Activated naive CD4-positive, alpha-beta T cell treated with anti-CD3 and anti-CD28 coated beads for 36 hours (primary cell): Measurements from ENCODE around the gene ARHGAP33. TPM values are rescaled to one million over a fixed set of nuclear protein-coding genes. Genes with fewer than 3 reads are reported as not detected.
"Not testable (repeated sequence)": the region's sequence is repeated elsewhere in the genome, so short reads cannot be mapped to it uniquely, and the experiment has no call there.

Experiments
- CTCF ChIA-PET: fragments of 350-600 bp; sonication (Branson Sonifier 250); formaldehyde crosslinking; loops from one replicate; lab custom pipeline; 2021; ENCODE audit warnings: antibody characterized with exemption; lab: Charles Lee
- DNase-seq: peaks from one replicate; pipeline ENCODE4 v3.0.0-alpha.2; 2020
- H3K27ac Mint-ChIP-seq: one replicate; pipeline ENCODE4 v1.8.0; 2021; ENCODE audit warnings: mild to moderate bottlenecking, mixed read lengths
- H3K27me3 Mint-ChIP-seq: one replicate; pipeline ENCODE4 v1.8.0; 2021; ENCODE audit warnings: low read depth, mixed read lengths
- H3K36me3 Mint-ChIP-seq: one replicate; pipeline ENCODE4 v1.8.0; 2021; ENCODE audit warnings: low read depth, mixed read lengths
- H3K4me1 Mint-ChIP-seq: one replicate; pipeline ENCODE4 v1.8.0; 2021; ENCODE audit warnings: low read depth, mixed read lengths
- H3K4me3 Mint-ChIP-seq: one replicate; pipeline ENCODE4 v1.8.0; 2021; ENCODE audit warnings: mild to moderate bottlenecking, moderate library complexity, mixed read lengths
- H3K9me3 Mint-ChIP-seq: one replicate; pipeline ENCODE4 v1.8.0; 2021; ENCODE audit warnings: mixed read lengths
- intact Hi-C: fragments of 100-400 bp; cut with micrococcal nuclease; formaldehyde crosslinking; loops from one replicate; pipeline ENCODE4 v1.15.1; 2023
- total RNA-seq, 2 experiments: library from RNA; stranded (reverse); gene quantifications; one replicate each; pipeline ENCODE4 v1.2.3, GENCODE V29; 2021

ARHGAP33 gene
- total RNA-seq, 2 experiments from 2014 or later = 49.5 to 61.6 TPM

DNA sequence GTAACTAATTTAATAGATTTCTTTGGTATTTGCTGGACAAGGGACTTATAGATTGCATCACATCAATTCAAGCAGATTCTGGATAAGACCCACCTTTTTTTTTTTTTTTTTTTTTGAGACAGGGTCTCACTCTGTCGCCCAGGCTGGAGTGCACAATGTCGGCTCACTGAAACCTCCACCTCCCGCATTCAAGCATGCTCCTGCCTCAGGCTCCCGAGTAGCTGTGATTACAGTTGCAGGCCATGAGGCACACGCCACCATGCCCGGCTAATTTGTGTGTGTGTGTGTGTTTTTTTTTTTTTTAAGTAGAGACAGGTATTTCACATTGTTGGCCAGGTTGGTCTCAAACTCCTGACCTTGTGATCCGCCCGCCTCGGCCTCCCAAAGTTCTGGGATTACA lies 41.5 kb downstream of the ARHGAP33 start:
- no peak for DNase-seq
- peaks cover 11% of the 10 kb centered on the region for H3K27me3 Mint-ChIP-seq
- no peak overlapping the region for H3K27ac Mint-ChIP-seq
- H3K4me3 Mint-ChIP-seq = no peak overlapping the region
- no peaks in the 10 kb centered on the region for H3K9me3 Mint-ChIP-seq
- CTCF ChIA-PET = interaction anchor here (1.5 kb wide), 1 partner anchor 122 kb away, joined by 3 read pairs; no protein-coding TSS in a partner anchor
- intact Hi-C loops = no loop called here
- no peaks in the 10 kb centered on the region for H3K36me3 Mint-ChIP-seq
- peaks cover 3% of the 10 kb centered on the region for H3K4me1 Mint-ChIP-seq

- H3K27me3 Mint-ChIP-seq = peaks cover 17% of the 10 kb centered on the region
- no peak overlapping the region for H3K4me3 Mint-ChIP-seq
- CTCF ChIA-PET = interaction anchor here (1.9 to 2.1 kb wide), 2 partner anchors 21 to 125 kb away, joined by 6 to 44 read pairs; no protein-coding TSS in a partner anchor
- no peaks in the 10 kb centered on the region for H3K36me3 Mint-ChIP-seq
- no peaks in the 10 kb centered on the region for H3K9me3 Mint-ChIP-seq
- no peak for DNase-seq
- H3K27ac Mint-ChIP-seq = no peak overlapping the region
- intact Hi-C loops = no loop called here
- peaks cover 3% of the 10 kb centered on the region for H3K4me1 Mint-ChIP-seq
These were observed 43.1 kb downstream of the ARHGAP33 start for GRCh38 chr19:35818445-35818844.

DNA sequence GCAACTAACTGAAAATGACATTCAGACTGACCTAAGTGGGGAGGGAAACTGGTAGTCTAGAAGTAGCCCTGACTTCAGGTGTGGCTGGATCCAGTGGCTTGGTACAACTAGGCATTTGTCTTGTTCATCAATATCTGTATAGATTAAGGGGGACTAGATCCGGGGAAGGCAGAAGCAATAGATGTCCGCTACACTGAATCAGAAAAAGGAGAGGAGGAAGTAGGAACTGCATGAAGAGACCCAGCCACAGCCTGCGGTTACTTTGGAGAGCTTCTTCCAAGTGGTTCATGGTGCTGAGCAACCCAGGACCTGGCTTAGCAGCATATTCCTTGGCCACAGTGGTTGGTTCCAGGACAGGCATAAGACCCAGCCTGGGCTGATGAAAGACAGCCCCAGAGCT lies 47.2 kb downstream of the ARHGAP33 start:
- CTCF ChIA-PET = interaction anchor here (0.6 kb wide), 1 partner anchor 497 kb away, joined by 3 read pairs; no protein-coding TSS in a partner anchor

GRCh38 chr19:35824150-35824549 lies 48.8 kb downstream of the ARHGAP33 start:
- no peaks in the 10 kb centered on the region for H3K9me3 Mint-ChIP-seq
- H3K27me3 Mint-ChIP-seq = peaks cover 22% of the 10 kb centered on the region
- H3K27ac Mint-ChIP-seq = no peak overlapping the region
- CTCF ChIA-PET = interaction anchor here (0.6 kb wide), 1 partner anchor 329 kb away, joined by 3 read pairs; no protein-coding TSS in a partner anchor
- no peak for DNase-seq
- H3K36me3 Mint-ChIP-seq = no peaks in the 10 kb centered on the region
- intact Hi-C loops = no loop called here
- H3K4me3 Mint-ChIP-seq = no peak overlapping the region
- H3K4me1 Mint-ChIP-seq = peaks cover 3% of the 10 kb centered on the region

More for the DNA sequence above, 47.2 kb downstream of the ARHGAP33 start:
- Mint-ChIP-seq H3K27ac (no peak overlapping the region), H3K4me3 (no peak overlapping the region), H3K9me3 (no peaks in the 10 kb centered on the region), H3K4me1 (peaks cover 3% of the 10 kb centered on the region), H3K36me3 (no peaks in the 10 kb centered on the region), H3K27me3 (peaks cover 17% of the 10 kb centered on the region)
- DNase-seq = no peak
- intact Hi-C loops = no loop called here

GRCh38 chr19:35828692-35829301 lies 53.4 kb downstream of the ARHGAP33 start:
- CTCF ChIA-PET = no interaction called here
- H3K36me3 Mint-ChIP-seq = no peaks in the 10 kb centered on the region
- DNase-seq = peak; percentile 76
- peaks cover 26% of the 10 kb centered on the region for H3K27me3 Mint-ChIP-seq
- H3K9me3 Mint-ChIP-seq = no peaks in the 10 kb centered on the region
- no peak overlapping the region for H3K27ac Mint-ChIP-seq
- intact Hi-C loops = no loop called here
- H3K4me1 Mint-ChIP-seq = no peaks in the 10 kb centered on the region
- H3K4me3 Mint-ChIP-seq = no peak overlapping the region

GRCh38 chr19:35830986-35831385 lies 55.6 kb downstream of the ARHGAP33 start:
- peaks cover 29% of the 10 kb centered on the region for H3K27me3 Mint-ChIP-seq
- no peak for DNase-seq
- CTCF ChIA-PET = interaction anchor here (1.0 kb wide), 1 partner anchor 15 kb away, joined by 5 read pairs; no protein-coding TSS in a partner anchor
- no peaks in the 10 kb centered on the region for H3K9me3 Mint-ChIP-seq
- no peaks in the 10 kb centered on the region for H3K36me3 Mint-ChIP-seq
- intact Hi-C loops = no loop called here
- no peak overlapping the region for H3K27ac Mint-ChIP-seq
- H3K4me1 Mint-ChIP-seq = no peaks in the 10 kb centered on the region
- H3K4me3 Mint-ChIP-seq = no peak overlapping the region

GRCh38 chr19:35832054-35832453 lies 56.7 kb downstream of the ARHGAP33 start:
- intact Hi-C loops = no loop called here
- no peak overlapping the region for H3K27ac Mint-ChIP-seq
- H3K4me1 Mint-ChIP-seq = no peaks in the 10 kb centered on the region
- peaks cover 34% of the 10 kb centered on the region for H3K27me3 Mint-ChIP-seq
- CTCF ChIA-PET = interaction anchor here (0.9 kb wide), 1 partner anchor 16 kb away, joined by 4 read pairs; no protein-coding TSS in a partner anchor
- no peak overlapping the region for H3K4me3 Mint-ChIP-seq
- H3K36me3 Mint-ChIP-seq = no peaks in the 10 kb centered on the region
- H3K9me3 Mint-ChIP-seq = no peaks in the 10 kb centered on the region
- DNase-seq = no peak

- Mint-ChIP-seq H3K27me3 (peaks cover 26% of the 10 kb centered on the region), H3K9me3 (peaks cover 2% of the 10 kb centered on the region), H3K27ac (no peak overlapping the region), H3K4me1 (no peaks in the 10 kb centered on the region), H3K4me3 (no peak overlapping the region), H3K36me3 (no peaks in the 10 kb centered on the region)
- CTCF ChIA-PET = no interaction called here
- no peak for DNase-seq
- intact Hi-C loops = no loop called here
These were observed 58.6 kb downstream of the ARHGAP33 start for GRCh38 chr19:35833972-35834371.

DNA sequence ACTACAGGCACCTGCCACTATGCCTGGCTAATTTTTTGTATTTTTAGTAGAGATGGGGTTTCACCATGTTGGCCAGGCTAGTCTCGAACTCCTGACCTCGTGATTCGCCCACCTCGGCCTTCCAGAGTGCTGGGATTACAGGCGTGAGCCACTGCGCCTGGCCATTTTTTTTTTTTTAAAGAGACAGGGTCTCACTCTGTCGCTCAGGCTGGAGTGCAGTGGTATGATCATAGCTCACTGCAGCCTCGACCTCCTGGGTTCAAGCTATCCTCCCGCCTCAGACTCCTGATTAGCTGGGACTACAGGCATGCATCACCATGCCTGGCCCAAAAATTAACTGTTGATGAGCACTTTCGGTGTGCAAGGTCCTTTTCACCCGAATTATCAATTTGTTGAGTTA lies 60.7 kb downstream of the ARHGAP33 start:
- H3K36me3 Mint-ChIP-seq, H3K27ac Mint-ChIP-seq, H3K4me3 Mint-ChIP-seq, H3K9me3 Mint-ChIP-seq, H3K4me1 Mint-ChIP-seq, DNase-seq, intact Hi-C loops: not testable (repeated sequence)
- CTCF ChIA-PET = interaction anchor here (1.4 kb wide), 1 partner anchor 16 kb away, joined by 4 read pairs; no protein-coding TSS in a partner anchor
- H3K27me3 Mint-ChIP-seq = peaks cover 20% of the 10 kb centered on the region

Other genes with a start within 250 kb of the ARHGAP33 start
- not detected for gene SBSN, start 247.3 kb upstream of the ARHGAP33 start, total RNA-seq
- not detected for gene GAPDHS, start 242.1 kb upstream of the ARHGAP33 start, total RNA-seq
- gene TMEM147, start 229.9 kb upstream of the ARHGAP33 start, total RNA-seq = 10 to 100 TPM; 63.1 to 63.4 TPM
- gene ATP4A, start 211.9 kb upstream of the ARHGAP33 start, total RNA-seq = not detected
- gene PMIS2, start 189.4 kb upstream of the ARHGAP33 start, total RNA-seq = not detected
- 10 to 100 TPM; 40.4 to 42.5 TPM for gene HAUS5, start 162.8 kb upstream of the ARHGAP33 start, total RNA-seq
- gene RBM42, start 146.5 kb upstream of the ARHGAP33 start, total RNA-seq = 10 to 100 TPM; 64.2 to 66.2 TPM
- under 1 TPM; 0.52 to 0.84 TPM for gene ETV2, start 133.8 kb upstream of the ARHGAP33 start, total RNA-seq
- 100 to 1,000 TPM; 499 to 512 TPM for gene COX6B1, start 127.2 kb upstream of the ARHGAP33 start, total RNA-seq
- gene UPK1A, start 109.0 kb upstream of the ARHGAP33 start, total RNA-seq = under 1 TPM in 1 of 2 experiments, not detected in 1; 0.21 TPM
- 100 to 1,000 TPM; 174 to 181 TPM for gene ZBTB32, start 71.0 kb upstream of the ARHGAP33 start, total RNA-seq
- gene KMT2B, start 57.6 kb upstream of the ARHGAP33 start, total RNA-seq = 10 to 100 TPM; 62.0 to 65.8 TPM
- 10 to 100 TPM; 51.0 to 52.8 TPM for gene IGFLR1, start 33.1 kb upstream of the ARHGAP33 start, total RNA-seq
- 10 to 100 TPM; 41.8 to 44.2 TPM for gene U2AF1L4, start 30.1 kb upstream of the ARHGAP33 start, total RNA-seq
- gene PSENEN, start 29.9 kb upstream of the ARHGAP33 start, total RNA-seq = 10 to 100 TPM; 32.4 to 37.7 TPM
- gene LIN37, start 27.0 kb upstream of the ARHGAP33 start, total RNA-seq = 1 to 10 TPM; 5.7 to 9.7 TPM
- gene HSPB6, start 18.5 kb upstream of the ARHGAP33 start, total RNA-seq = under 1 TPM; 0.40 to 0.55 TPM
- 10 to 100 TPM; 45.3 to 47.4 TPM for gene PROSER3, start 17.4 kb upstream of the ARHGAP33 start, total RNA-seq
- gene PRODH2, start 37.3 kb downstream of the ARHGAP33 start, total RNA-seq = not detected
- under 1 TPM in 1 of 2 experiments, not detected in 1; 0.05 TPM for gene NPHS1, start 76.9 kb downstream of the ARHGAP33 start, total RNA-seq
- 1 to 10 TPM; 1.0 to 1.1 TPM for gene KIRREL2, start 81.3 kb downstream of the ARHGAP33 start, total RNA-seq
- gene APLP1, start 93.0 kb downstream of the ARHGAP33 start, total RNA-seq = 1 to 10 TPM in 1 of 2 experiments, under 1 TPM in 1; 0.79 to 1.2 TPM
- 10 to 100 TPM; 56.2 to 56.4 TPM for gene NFKBID, start 125.0 kb downstream of the ARHGAP33 start, total RNA-seq
- gene HCST, start 127.0 kb downstream of the ARHGAP33 start, total RNA-seq = 10 to 100 TPM; 11.7 to 14.5 TPM
- not detected for gene TYROBP, start 132.7 kb downstream of the ARHGAP33 start, total RNA-seq
- 1 to 10 TPM; 4.0 TPM for gene LRFN3, start 160.8 kb downstream of the ARHGAP33 start, total RNA-seq
- 10 to 100 TPM; 13.1 to 13.8 TPM for gene SDHAF1, start 219.6 kb downstream of the ARHGAP33 start, total RNA-seq
- 1 to 10 TPM; 1.1 to 2.1 TPM for gene SYNE4, start 233.2 kb downstream of the ARHGAP33 start, total RNA-seq
- 10 to 100 TPM; 36.9 to 37.8 TPM for gene ALKBH6, start 238.6 kb downstream of the ARHGAP33 start, total RNA-seq